ENCODE measurements around the gene STUM. TPM values are rescaled to one million over a fixed set of nuclear protein-coding genes. Genes with fewer than 3 reads are reported as not detected.

Gene STUM
- polyA plus RNA-seq, 1 donor (not counting 4 experiments of a cell fraction or from before 2014, with no cell fraction given), result 0.01 TPM

DNA sequence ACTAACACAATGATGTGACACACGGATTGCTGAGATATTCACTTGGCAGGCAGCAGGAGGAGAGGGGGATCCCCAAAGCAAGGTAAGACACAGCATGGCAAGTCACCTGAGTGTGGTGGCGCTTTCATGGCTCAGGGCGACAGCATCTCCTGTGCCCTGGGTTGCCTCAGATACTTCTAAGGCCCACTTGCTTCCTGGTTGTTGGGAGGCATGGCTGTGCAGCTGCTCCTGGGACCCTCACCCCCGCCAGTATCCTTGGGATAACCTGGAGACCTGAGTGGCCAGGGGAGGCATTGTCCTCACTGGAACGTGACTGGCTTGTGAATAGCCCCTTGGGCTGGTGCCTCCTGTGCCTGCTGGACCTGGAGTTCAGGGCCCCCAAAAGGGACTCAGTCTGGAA, 69.8 kb downstream of the STUM start:
- dilution Hi-C loops (cut with MboI; ENCODE audit: extremely low pct_ligation_motif_present, low sequenced_read_pairs), result no loop called here
- H3K4me1 ChIP-seq (ENCODE audit: control insufficient read depth, extremely low read depth, insufficient read depth, low read length), result no peaks in the 10 kb centered on the region
- H3K27me3 ChIP-seq (ENCODE audit: control insufficient read depth, extremely low read depth, insufficient read depth, low read length), result no peaks in the 10 kb centered on the region

GRCh38 chr1:226619031-226619430, 70.5 kb downstream of the STUM start:
- TF ChIP-seq, protein P1, sequence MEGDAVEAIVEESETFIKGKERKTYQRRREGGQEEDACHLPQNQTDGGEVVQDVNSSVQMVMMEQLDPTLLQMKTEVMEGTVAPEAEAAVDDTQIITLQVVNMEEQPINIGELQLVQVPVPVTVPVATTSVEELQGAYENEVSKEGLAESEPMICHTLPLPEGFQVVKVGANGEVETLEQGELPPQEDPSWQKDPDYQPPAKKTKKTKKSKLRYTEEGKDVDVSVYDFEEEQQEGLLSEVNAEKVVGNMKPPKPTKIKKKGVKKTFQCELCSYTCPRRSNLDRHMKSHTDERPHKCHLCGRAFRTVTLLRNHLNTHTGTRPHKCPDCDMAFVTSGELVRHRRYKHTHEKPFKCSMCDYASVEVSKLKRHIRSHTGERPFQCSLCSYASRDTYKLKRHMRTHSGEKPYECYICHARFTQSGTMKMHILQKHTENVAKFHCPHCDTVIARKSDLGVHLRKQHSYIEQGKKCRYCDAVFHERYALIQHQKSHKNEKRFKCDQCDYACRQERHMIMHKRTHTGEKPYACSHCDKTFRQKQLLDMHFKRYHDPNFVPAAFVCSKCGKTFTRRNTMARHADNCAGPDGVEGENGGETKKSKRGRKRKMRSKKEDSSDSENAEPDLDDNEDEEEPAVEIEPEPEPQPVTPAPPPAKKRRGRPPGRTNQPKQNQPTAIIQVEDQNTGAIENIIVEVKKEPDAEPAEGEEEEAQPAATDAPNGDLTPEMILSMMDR (optimal IDR thresholded peaks at IDR 0.05 in 1 of 3, IDR thresholded peaks at IDR 0.05 in 1 of 3, conservative IDR thresholded peaks at IDR 0.05 in 1 of 3; ENCODE audit: extremely low read depth in 1 of 3, insufficient read depth in 2 of 3, low read length in 3 of 3), result no peak
- TF ChIP-seq EZH2 (IDR thresholded peaks at IDR 0.05; ENCODE audit: low read length), result no peak
- DNase-seq (ENCODE audit: low read depth, low spot score) (no peak), FAIRE-seq (no peak)
- no peaks in the 10 kb centered on the region for H3K9me1 ChIP-seq (ENCODE audit: control insufficient read depth, extremely low read depth, insufficient read depth, low read length)
- no peak overlapping the region for H3K9ac ChIP-seq (ENCODE audit: control insufficient read depth, extremely low read depth, insufficient read depth, low read length)
- H3K4me3 ChIP-seq (ENCODE audit: control insufficient read depth in 2 of 3, extremely low read depth in 1 of 3, insufficient read depth in 2 of 3, low read depth in 1 of 3, low read length in 3 of 3), result no peak overlapping the region
- dilution Hi-C loops (cut with MboI; ENCODE audit: extremely low pct_ligation_motif_present, low sequenced_read_pairs), result no loop called here
- H3K4me1 ChIP-seq (ENCODE audit: control insufficient read depth, extremely low read depth, insufficient read depth, low read length), result no peaks in the 10 kb centered on the region
- H3K9me3 ChIP-seq (ENCODE audit: control insufficient read depth, low read depth, low read length), result no peaks in the 10 kb centered on the region
- H3K27ac ChIP-seq (ENCODE audit: control insufficient read depth, insufficient read depth, low read length), result no peak overlapping the region
- no peaks in the 10 kb centered on the region for H3K27me3 ChIP-seq (ENCODE audit: control insufficient read depth, extremely low read depth, insufficient read depth, low read length)
- no peaks in the 10 kb centered on the region for H3K36me3 ChIP-seq (ENCODE audit: control insufficient read depth in 2 of 2, extremely low read depth in 1 of 2, insufficient read depth in 2 of 2, low read length in 2 of 2)
- no peak overlapping the region for H2AFZ ChIP-seq (ENCODE audit: control insufficient read depth, low read length)
- no peak overlapping the region for H3K4me2 ChIP-seq (ENCODE audit: control insufficient read depth, extremely low read depth, insufficient read depth, low read depth, low read length)
- no peaks in the 10 kb centered on the region for H4K20me1 ChIP-seq (ENCODE audit: control insufficient read depth, extremely low read depth, insufficient read depth, low read length)
- no peaks in the 10 kb centered on the region for H3K79me2 ChIP-seq (ENCODE audit: control insufficient read depth, insufficient read depth, low read length)

More for the DNA sequence above, 69.8 kb downstream of the STUM start:
- DNase-seq (ENCODE audit: low read depth, low spot score), result no peak
- FAIRE-seq, result no peak
- Histone ChIP-seq H3K9me1 (ENCODE audit: control insufficient read depth, extremely low read depth, insufficient read depth, low read length) (no peaks in the 10 kb centered on the region), H3K4me3 (ENCODE audit: control insufficient read depth in 2 of 3, extremely low read depth in 1 of 3, insufficient read depth in 2 of 3, low read depth in 1 of 3, low read length in 3 of 3) (no peak overlapping the region), H3K4me2 (ENCODE audit: control insufficient read depth, extremely low read depth, insufficient read depth, low read depth, low read length) (no peak overlapping the region), H3K9me3 (ENCODE audit: control insufficient read depth, low read depth, low read length) (no peaks in the 10 kb centered on the region), H3K9ac (ENCODE audit: control insufficient read depth, extremely low read depth, insufficient read depth, low read length) (no peak overlapping the region), H3K79me2 (ENCODE audit: control insufficient read depth, insufficient read depth, low read length) (no peaks in the 10 kb centered on the region), H3K27ac (ENCODE audit: control insufficient read depth, insufficient read depth, low read length) (no peak overlapping the region), H3K36me3 (ENCODE audit: control insufficient read depth in 2 of 2, extremely low read depth in 1 of 2, insufficient read depth in 2 of 2, low read length in 2 of 2) (no peaks in the 10 kb centered on the region), H4K20me1 (ENCODE audit: control insufficient read depth, extremely low read depth, insufficient read depth, low read length) (no peaks in the 10 kb centered on the region), H2AFZ (ENCODE audit: control insufficient read depth, low read length) (no peak overlapping the region)
- TF ChIP-seq, protein P1 (optimal IDR thresholded peaks at IDR 0.05 in 1 of 3, IDR thresholded peaks at IDR 0.05 in 1 of 3, conservative IDR thresholded peaks at IDR 0.05 in 1 of 3; ENCODE audit: extremely low read depth in 1 of 3, insufficient read depth in 2 of 3, low read length in 3 of 3), result no peak
- TF ChIP-seq EZH2 (IDR thresholded peaks at IDR 0.05; ENCODE audit: low read length), result no peak

Measured in keratinocyte (primary cell).